Hepatocyte (in vitro differentiated cells): Measurements from ENCODE around the gene RAVER1.

ENCODE experiments used
- EZH2 ChIP-seq: fragments of 200-600 bp; sonication (generic); IDR thresholded peaks from 2 replicates; pipeline ENCODE4 v1.6.1; 2016; ENCODE audit warnings: antibody characterized with exemption, mild to moderate bottlenecking, borderline replicate concordance
- EZH2phosphoT487 ChIP-seq: fragments of 200-600 bp; sonication (generic); IDR thresholded peaks from one replicate; pipeline ENCODE4 v1.6.1; 2018; ENCODE audit warnings: antibody characterized with exemption, mild to moderate bottlenecking, low read depth, moderate library complexity; ENCODE audit not compliant: unreplicated experiment, severe bottlenecking
- TF ChIP-seq, protein P1 (sequence below): fragments of 200-600 bp; sonication (generic); IDR thresholded peaks from 2 replicates; pipeline ENCODE4 v1.5.1; 2016; ENCODE audit warnings: antibody characterized with exemption, mild to moderate bottlenecking; ENCODE audit not compliant: poor library complexity

DNA sequence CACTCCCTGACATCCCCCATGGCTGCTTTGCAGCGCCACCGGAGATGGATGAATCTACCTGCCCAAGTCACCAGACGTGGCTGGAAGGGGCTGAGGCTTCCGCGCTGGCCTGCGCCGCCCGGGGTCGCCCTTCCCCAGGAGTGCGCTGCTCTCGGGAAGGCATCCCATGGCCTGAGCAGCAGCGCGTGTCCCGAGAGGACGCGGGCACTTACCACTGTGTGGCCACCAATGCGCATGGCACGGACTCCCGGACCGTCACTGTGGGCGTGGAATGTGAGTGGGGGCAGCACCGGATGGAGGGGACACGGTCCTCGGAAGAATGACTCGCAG lies 39.0 kb downstream of the RAVER1 start:
- TF ChIP-seq EZH2 (no peak), EZH2phosphoT487 (no peak)
- TF ChIP-seq, protein P1, sequence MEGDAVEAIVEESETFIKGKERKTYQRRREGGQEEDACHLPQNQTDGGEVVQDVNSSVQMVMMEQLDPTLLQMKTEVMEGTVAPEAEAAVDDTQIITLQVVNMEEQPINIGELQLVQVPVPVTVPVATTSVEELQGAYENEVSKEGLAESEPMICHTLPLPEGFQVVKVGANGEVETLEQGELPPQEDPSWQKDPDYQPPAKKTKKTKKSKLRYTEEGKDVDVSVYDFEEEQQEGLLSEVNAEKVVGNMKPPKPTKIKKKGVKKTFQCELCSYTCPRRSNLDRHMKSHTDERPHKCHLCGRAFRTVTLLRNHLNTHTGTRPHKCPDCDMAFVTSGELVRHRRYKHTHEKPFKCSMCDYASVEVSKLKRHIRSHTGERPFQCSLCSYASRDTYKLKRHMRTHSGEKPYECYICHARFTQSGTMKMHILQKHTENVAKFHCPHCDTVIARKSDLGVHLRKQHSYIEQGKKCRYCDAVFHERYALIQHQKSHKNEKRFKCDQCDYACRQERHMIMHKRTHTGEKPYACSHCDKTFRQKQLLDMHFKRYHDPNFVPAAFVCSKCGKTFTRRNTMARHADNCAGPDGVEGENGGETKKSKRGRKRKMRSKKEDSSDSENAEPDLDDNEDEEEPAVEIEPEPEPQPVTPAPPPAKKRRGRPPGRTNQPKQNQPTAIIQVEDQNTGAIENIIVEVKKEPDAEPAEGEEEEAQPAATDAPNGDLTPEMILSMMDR: no peak
